Gastroesophageal sphincter (tissue), 4 donors: ENCODE results near the gene ZFHX3. TPM values are rescaled to one million over a fixed set of nuclear protein-coding genes. Genes with fewer than 3 reads are reported as not detected.

Experiments used
- ATAC-seq: fragments of 150-250 bp; one replicate; pipeline ENCODE4 v1.9.1; 2016; ENCODE audit warnings: mild to moderate bottlenecking, moderate library complexity
- H3K27ac ChIP-seq, 4 donors: fragments of 200-600 bp; sonication (generic) in 3 of 4; 1 replicate in 3 of 4; 2 replicates in 1 of 4; pipeline ENCODE4 v1.5.1; 2016 to 2019
- H3K27me3 ChIP-seq: fragments of 200-600 bp; sonication (generic); one replicate; pipeline ENCODE4 v1.5.1; 2019
- H3K36me3 ChIP-seq, 2 donors: fragments of 200-600 bp; sonication (generic); one replicate each; pipeline ENCODE4 v1.5.1; 2019; ENCODE audit warnings: control low read depth in 1 of 2
- H3K4me1 ChIP-seq, 3 donors: fragments of 200-600 bp; sonication (generic); 1 replicate in 2 of 3; 2 replicates in 1 of 3; pipeline ENCODE4 v1.5.1; 2016 to 2019; ENCODE audit warnings: control low read depth in 2 of 3
- H3K4me3 ChIP-seq, 2 donors: fragments of 200-600 bp; sonication (generic); one replicate each; pipeline ENCODE4 v1.5.1; 2019; ENCODE audit warnings: mild to moderate bottlenecking in 1 of 2, moderate library complexity in 1 of 2
- H3K9me3 ChIP-seq, 3 donors: fragments of 200-600 bp; sonication (generic); one replicate each; pipeline ENCODE4 v1.5.1; 2017 to 2019; ENCODE audit warnings: control low read depth in 2 of 3
- EP300 ChIP-seq: sonication (generic); formaldehyde crosslinking; IDR thresholded peaks from one replicate; pipeline ENCODE4 v1.6.1; 2017; ENCODE audit warnings: antibody characterized with exemption, mild to moderate bottlenecking
- POLR2A ChIP-seq, 2 donors: fragments of 450-650 bp; IDR thresholded peaks; one replicate each; pipeline ENCODE4 v1.6.1; 2017; ENCODE audit warnings: antibody characterized with exemption in 2 of 2, mild to moderate bottlenecking in 2 of 2, moderate library complexity in 1 of 2
- POLR2AphosphoS5 ChIP-seq: sonication (generic); formaldehyde crosslinking; IDR thresholded peaks from one replicate; pipeline ENCODE4 v1.6.1; 2017; ENCODE audit warnings: antibody characterized with exemption
- WGBS, 2 donors: methylation state at CpG; one replicate each; pipeline ENCODE4 v1.1.5; 2018; ENCODE audit warnings: low coverage in 1 of 2; 5-methylcytosine and 5-hydroxymethylcytosine counted together
- total RNA-seq, 4 donors: library from RNA; depleted of rRNA; stranded (reverse); fragments of >200 nt; gene quantifications; one replicate each; pipeline ENCODE4 v1.1.0, GENCODE V29; 2016
- TF ChIP-seq, protein P1 (sequence below), 4 experiments: fragments of 200-600 bp in 2 of 4; fragments of 450-650 bp in 2 of 4; sonication (generic) in 1 of 4; IDR thresholded peaks; one replicate each; pipeline ENCODE4 v1.5.1; 2017 to 2019; ENCODE audit warnings: antibody characterized with exemption in 4 of 4, mild to moderate bottlenecking in 2 of 4, moderate library complexity in 2 of 4

Gene ZFHX3
- total RNA-seq, 4 donors from 2014 or later, result 24.0 to 47.1 (median 29.5) TPM

DNA sequence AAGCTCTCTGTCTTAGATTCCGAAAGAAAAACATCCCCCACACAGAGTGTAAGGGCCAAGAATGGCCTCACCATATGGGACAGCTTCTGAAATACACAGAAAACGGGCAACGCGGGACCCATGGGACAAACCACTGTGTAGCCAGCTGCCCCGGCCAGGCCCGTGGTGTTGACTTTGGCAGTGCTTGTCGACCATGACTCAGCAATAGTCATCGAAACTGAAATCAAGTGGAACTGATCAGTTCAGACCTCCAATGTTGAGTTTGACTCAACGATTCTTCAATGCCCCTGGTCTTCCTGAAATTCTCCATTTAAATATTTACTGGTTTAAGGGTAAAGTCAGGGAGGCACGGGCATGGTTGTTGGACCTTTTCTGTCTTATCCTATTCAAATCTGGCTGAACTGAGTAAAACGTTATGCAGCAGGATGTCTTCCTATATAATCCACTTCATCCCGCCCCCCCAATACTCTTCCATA, 27.5 kb downstream of the ZFHX3 start:
- Histone ChIP-seq H3K4me1 (peaks cover 0 to 92% (median 31%) of the 10 kb centered on the region in 3 donors), H3K4me3 (no peak overlapping the region), H3K9me3 (no peaks in the 10 kb centered on the region), H3K27me3 (no peaks in the 10 kb centered on the region), H3K27ac (peak overlapping the region in 3 of 4 donors; percentile 43 to 55 (median 49)), H3K36me3 (no peaks in the 10 kb centered on the region)
- 62 to 69% methylated on average over 10 to 12 of the region's 12 CpGs for WGBS, 2 donors
- TF ChIP-seq, protein P1, sequence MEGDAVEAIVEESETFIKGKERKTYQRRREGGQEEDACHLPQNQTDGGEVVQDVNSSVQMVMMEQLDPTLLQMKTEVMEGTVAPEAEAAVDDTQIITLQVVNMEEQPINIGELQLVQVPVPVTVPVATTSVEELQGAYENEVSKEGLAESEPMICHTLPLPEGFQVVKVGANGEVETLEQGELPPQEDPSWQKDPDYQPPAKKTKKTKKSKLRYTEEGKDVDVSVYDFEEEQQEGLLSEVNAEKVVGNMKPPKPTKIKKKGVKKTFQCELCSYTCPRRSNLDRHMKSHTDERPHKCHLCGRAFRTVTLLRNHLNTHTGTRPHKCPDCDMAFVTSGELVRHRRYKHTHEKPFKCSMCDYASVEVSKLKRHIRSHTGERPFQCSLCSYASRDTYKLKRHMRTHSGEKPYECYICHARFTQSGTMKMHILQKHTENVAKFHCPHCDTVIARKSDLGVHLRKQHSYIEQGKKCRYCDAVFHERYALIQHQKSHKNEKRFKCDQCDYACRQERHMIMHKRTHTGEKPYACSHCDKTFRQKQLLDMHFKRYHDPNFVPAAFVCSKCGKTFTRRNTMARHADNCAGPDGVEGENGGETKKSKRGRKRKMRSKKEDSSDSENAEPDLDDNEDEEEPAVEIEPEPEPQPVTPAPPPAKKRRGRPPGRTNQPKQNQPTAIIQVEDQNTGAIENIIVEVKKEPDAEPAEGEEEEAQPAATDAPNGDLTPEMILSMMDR (IDR thresholded peaks at IDR 0.05), result no peak
- TF ChIP-seq POLR2AphosphoS5, result peak; percentile 40
- peak; percentile 86 for ATAC-seq

DNA sequence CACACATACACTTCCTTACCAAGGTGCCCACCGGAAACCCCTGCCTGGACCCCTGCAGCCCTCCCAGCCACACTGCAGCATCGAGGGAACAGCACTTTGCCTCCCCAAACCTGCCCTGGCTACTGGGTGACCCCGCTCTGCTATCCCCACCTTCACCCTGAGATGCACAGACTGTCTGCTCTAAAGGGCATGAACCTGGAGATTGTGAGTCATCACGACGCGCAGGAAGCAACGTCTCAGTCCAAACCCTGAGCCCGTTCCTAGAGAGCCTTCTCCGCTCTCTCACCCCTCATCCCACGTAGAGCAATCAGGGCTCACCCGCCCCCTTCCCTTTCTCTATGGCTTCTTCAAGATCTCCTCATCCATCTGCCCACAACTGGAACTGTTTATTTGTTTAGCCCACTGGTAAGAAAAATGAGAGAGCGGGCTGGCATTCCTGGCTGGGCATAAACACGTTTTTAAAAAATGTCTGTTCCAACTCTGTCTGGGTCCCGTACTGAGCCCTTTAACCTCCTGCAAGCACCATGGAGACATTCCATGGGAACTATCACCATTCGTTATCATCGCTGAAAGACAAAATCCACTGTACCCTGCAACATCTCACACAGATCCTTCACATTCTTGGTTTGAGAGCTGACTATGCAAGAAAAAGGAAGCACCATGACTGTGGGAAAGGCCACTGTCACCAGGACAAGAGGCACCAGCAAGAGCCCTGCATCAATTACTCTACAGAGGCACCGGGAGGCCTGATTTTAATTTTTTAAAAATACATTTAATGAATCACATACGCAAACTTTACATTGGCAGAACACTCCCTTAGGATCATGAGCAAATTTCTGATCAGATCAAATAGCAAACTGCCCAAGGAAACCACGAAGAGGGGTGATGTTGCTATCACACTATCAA, 28.2 kb downstream of the ZFHX3 start:
- peaks cover 0 to 86% (median 25%) of the 10 kb centered on the region in 3 donors for H3K4me1 ChIP-seq
- ATAC-seq, result no peak

DNA sequence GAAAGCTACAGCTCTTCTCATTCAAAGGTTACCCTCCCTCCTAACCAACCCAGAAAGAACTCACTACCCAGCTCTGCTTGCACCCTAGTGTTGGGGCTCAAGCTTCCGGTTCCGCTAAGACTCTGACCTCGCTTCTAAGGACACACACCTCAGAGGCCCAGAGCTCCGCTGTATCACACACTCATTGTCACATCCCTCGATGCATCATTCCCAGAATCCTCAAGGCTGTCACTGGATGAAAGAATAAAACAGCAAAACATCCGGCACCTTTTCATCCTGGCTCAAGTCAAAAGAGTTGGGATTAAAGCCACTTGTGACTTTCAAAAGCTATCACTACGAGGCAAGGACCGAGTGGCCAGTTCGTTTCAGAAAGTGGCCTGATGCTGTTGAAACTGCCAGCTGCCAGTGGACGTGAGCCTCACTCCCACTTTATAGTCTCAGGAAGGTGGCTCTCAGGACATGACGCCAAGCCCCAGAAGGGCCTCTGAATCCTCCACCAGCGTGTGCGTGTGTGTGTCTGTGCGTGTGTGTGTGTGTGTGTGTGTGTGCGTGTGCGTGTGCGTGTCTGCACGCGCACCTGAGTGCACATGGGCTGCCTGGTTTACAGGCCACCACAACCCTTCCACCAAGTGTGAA, 29.0 kb downstream of the ZFHX3 start:
- Histone ChIP-seq H3K4me1 (peaks cover 0 to 79% (median 24%) of the 10 kb centered on the region in 3 donors), H3K27me3 (no peaks in the 10 kb centered on the region), H3K27ac (peak overlapping the region in 2 of 4 donors; percentile 28 to 55), H3K36me3 (no peaks in the 10 kb centered on the region), H3K4me3 (no peak overlapping the region), H3K9me3 (no peaks in the 10 kb centered on the region)
- TF ChIP-seq, protein P1 (IDR thresholded peaks at IDR 0.05), result no peak
- TF ChIP-seq POLR2A (IDR thresholded peaks at IDR 0.05) (no peak), POLR2AphosphoS5 (no peak), EP300 (no peak)
- no peak for ATAC-seq
- WGBS, 2 donors, result 60 to 89% methylated on average over 2 to 4 of the region's 19 CpGs

More for the DNA sequence above, 28.2 kb downstream of the ZFHX3 start:
- Histone ChIP-seq H3K27me3 (no peaks in the 10 kb centered on the region), H3K27ac (peak overlapping the region in 3 of 4 donors; percentile 28 to 55 (median 49)), H3K4me3 (no peak overlapping the region), H3K9me3 (no peaks in the 10 kb centered on the region), H3K36me3 (no peaks in the 10 kb centered on the region)
- 69 to 72% methylated on average over 9 to 18 of the region's 19 CpGs for whole genome bisulfite sequencing, 2 donors
- TF ChIP-seq POLR2A (IDR thresholded peaks at IDR 0.05) (no peak), POLR2AphosphoS5 (no peak), EP300 (no peak)
- TF ChIP-seq, protein P1 (IDR thresholded peaks at IDR 0.05), result no peak

DNA sequence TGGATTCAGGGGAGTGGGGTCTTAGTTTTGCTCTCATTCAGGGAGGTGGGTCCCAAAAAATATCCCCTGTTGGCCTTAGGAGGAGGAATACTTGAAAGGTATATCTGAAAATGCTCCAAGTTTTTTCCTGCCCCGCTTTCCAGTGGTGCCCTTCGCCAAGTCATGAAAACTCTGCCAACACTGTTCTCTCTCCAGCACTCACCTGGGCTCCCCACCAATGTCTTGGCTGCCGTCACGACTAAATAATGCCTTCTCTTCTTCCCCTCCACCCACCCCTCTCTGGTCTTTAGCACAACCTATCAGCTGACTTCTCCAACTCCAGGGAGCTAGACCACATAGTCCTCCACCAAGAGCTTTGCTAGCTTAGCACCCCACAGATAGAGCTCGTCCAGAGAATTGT, 30.6 kb downstream of the ZFHX3 start:
- WGBS, 2 donors, result 74 to 90% methylated on average over 2 to 5 of the region's 5 CpGs
- Histone ChIP-seq H3K4me1 (peaks cover 0 to 69% (median 24%) of the 10 kb centered on the region in 3 donors), H3K9me3 (no peaks in the 10 kb centered on the region), H3K36me3 (no peaks in the 10 kb centered on the region), H3K27me3 (no peaks in the 10 kb centered on the region), H3K4me3 (no peak overlapping the region), H3K27ac (no peak overlapping the region)
- TF ChIP-seq POLR2A (IDR thresholded peaks at IDR 0.05) (no peak), POLR2AphosphoS5 (no peak), EP300 (no peak)
- TF ChIP-seq, protein P1 (IDR thresholded peaks at IDR 0.05), result no peak
- no peak for ATAC-seq
